Uterus (tissue), 4 donors: ENCODE results near the gene ZNF799. TPM values are rescaled to one million over a fixed set of nuclear protein-coding genes. Genes with fewer than 3 reads are reported as not detected.

Source experiments
- DNase-seq, 2 donors: peaks; one replicate each; pipeline ENCODE4 v3.0.0-alpha.2; 2019 to 2020
- H3K27ac ChIP-seq, 2 donors: fragments of 200-600 bp; sonication (generic); 1 replicate in 1 of 2; 2 replicates in 1 of 2; pipeline ENCODE4 v1.5.1; 2016 to 2018
- H3K27me3 ChIP-seq, 2 donors: fragments of 200-600 bp; sonication (generic); one replicate each; pipeline ENCODE4 v1.5.1; 2018 to 2019; ENCODE audit warnings: control low read depth in 1 of 2
- H3K36me3 ChIP-seq, 2 donors: fragments of 200-600 bp; sonication (generic); one replicate each; pipeline ENCODE4 v1.5.1; 2019; ENCODE audit warnings: control low read depth in 1 of 2
- H3K4me1 ChIP-seq, 2 donors: fragments of 200-600 bp; sonication (generic); one replicate each; pipeline ENCODE4 v1.5.1; 2018 to 2019; ENCODE audit warnings: control low read depth in 1 of 2
- H3K4me3 ChIP-seq, 2 donors: fragments of 200-600 bp; sonication (generic); 1 replicate in 1 of 2; 2 replicates in 1 of 2; pipeline ENCODE4 v1.5.1; 2018 to 2019; ENCODE audit warnings: mild to moderate bottlenecking in 1 of 2
- H3K9me3 ChIP-seq, 2 donors: fragments of 200-600 bp; sonication (generic); one replicate each; pipeline ENCODE4 v1.5.1; 2019; ENCODE audit warnings: control low read depth in 1 of 2
- POLR2A ChIP-seq, 2 donors: fragments of 450-650 bp; IDR thresholded peaks; one replicate each; pipeline ENCODE4 v1.6.1; 2016; ENCODE audit warnings: antibody characterized with exemption in 2 of 2, mild to moderate bottlenecking in 1 of 2, moderate library complexity in 1 of 2
- intact Hi-C: fragments of 100-400 bp; cut with DNase I; formaldehyde crosslinking; loops from one replicate; pipeline ENCODE4 v1.15.1; 2023; ENCODE audit warnings: low total_unique reads
- small RNA-seq: library from RNA; depleted of rRNA; stranded (forward); fragments of <200 nt; gene quantifications from one replicate; pipeline ENCODE3, GENCODE V24; 2016
- total RNA-seq, 4 donors: library from RNA; depleted of rRNA in 3 of 4; stranded (reverse); fragments of >200 nt in 3 of 4; gene quantifications; one replicate each; pipeline versions ENCODE4 v1.1.0 to v1.2.4, GENCODE V29; 2014 to 2023
- TF ChIP-seq, protein P1 (sequence below), 4 experiments: fragments of 200-600 bp in 2 of 4; fragments of 450-650 bp in 2 of 4; sonication (generic) in 2 of 4; IDR thresholded peaks; one replicate each; pipeline ENCODE4 v1.5.1; 2016 to 2019; ENCODE audit warnings: antibody characterized with exemption in 4 of 4, mild to moderate bottlenecking in 2 of 4, moderate library complexity in 1 of 4
- donor health status: DM: yes; HTN: yes; CAD: no.

ZNF799 gene
- total RNA-seq, 4 donors from 2014 or later, result 10.3 to 12.9 (median 12.0) TPM

DNA sequence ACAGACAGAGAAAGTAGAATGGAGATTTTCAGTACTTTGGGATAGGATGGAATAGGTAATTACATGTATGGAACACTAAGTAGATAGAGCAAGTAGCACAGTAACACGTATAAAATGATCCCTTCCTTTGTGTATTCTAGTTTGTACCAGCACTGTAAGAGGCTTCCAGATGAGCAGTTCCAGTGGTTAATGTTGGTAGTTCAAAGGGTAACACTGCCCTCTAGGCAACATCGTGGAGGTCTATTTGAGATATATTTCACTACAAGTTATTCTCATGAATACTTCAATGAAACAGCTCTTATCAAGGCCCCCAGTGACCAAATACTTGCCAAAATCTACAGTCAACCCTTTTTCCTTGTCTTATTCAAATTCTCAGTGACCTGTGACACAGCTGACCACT is 54.2 kb downstream of the ZNF799 start:
- Histone ChIP-seq H3K27me3 (no peaks in the 10 kb centered on the region), H3K4me1 (no peaks in the 10 kb centered on the region), H3K36me3 (no peaks in the 10 kb centered on the region), H3K27ac (no peak overlapping the region), H3K4me3 (no peak overlapping the region), H3K9me3 (peaks cover 0 to 35% of the 10 kb centered on the region in 2 donors)
- intact Hi-C loops, result no loop called here
- no peak for DNase-seq
- TF ChIP-seq, protein P1, sequence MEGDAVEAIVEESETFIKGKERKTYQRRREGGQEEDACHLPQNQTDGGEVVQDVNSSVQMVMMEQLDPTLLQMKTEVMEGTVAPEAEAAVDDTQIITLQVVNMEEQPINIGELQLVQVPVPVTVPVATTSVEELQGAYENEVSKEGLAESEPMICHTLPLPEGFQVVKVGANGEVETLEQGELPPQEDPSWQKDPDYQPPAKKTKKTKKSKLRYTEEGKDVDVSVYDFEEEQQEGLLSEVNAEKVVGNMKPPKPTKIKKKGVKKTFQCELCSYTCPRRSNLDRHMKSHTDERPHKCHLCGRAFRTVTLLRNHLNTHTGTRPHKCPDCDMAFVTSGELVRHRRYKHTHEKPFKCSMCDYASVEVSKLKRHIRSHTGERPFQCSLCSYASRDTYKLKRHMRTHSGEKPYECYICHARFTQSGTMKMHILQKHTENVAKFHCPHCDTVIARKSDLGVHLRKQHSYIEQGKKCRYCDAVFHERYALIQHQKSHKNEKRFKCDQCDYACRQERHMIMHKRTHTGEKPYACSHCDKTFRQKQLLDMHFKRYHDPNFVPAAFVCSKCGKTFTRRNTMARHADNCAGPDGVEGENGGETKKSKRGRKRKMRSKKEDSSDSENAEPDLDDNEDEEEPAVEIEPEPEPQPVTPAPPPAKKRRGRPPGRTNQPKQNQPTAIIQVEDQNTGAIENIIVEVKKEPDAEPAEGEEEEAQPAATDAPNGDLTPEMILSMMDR (IDR thresholded peaks at IDR 0.05), result no peak
- no peak for TF ChIP-seq POLR2A (IDR thresholded peaks at IDR 0.05)

DNA sequence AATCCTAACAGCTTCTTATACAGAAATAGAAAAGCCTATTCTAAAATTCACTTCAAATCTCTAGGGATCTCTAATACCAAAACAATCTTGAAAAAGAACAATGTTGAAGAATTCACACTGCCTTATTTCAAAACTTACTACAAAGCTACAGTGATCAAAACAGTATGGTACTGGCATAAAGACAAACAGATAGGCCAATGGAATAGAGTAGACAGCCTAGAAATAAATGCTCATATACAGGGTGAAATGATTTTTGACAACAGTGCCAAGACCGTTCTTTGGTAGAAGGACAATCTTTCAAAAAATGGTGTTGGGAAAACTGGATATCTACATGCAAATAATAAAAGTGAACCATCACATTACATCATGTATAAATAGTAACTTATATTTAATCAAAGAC is 55.9 kb downstream of the ZNF799 start:
- no peaks in the 10 kb centered on the region for H3K36me3 ChIP-seq
- H3K9me3 ChIP-seq, result peaks cover 0 to 19% of the 10 kb centered on the region in 2 donors
- no peak overlapping the region for H3K4me3 ChIP-seq
- H3K4me1 ChIP-seq, result no peaks in the 10 kb centered on the region
- H3K27ac ChIP-seq, result no peak overlapping the region
- no peak for DNase-seq
- intact Hi-C loops, result no loop called here
- TF ChIP-seq, protein P1 (IDR thresholded peaks at IDR 0.05), result no peak
- TF ChIP-seq POLR2A (IDR thresholded peaks at IDR 0.05), result no peak
- H3K27me3 ChIP-seq, result no peaks in the 10 kb centered on the region

Small RNA genes lying within 50 kb of the gene (small RNA-seq; reads per million reads assigned to genes)
- gene RPS29P23, result not detected

Other genes starting within 250 kb of the ZNF799 start
- 10 to 100 TPM in 2 of 4 donors, 1 to 10 TPM in 2; 4.4 to 34.8 (median 10.1) TPM for gene ZNF625, start 244.5 kb downstream of the ZNF799 start, total RNA-seq
- gene ZNF136, start 238.2 kb downstream of the ZNF799 start, total RNA-seq, result 10 to 100 TPM in 2 of 4 donors, 1 to 10 TPM in 2; 2.1 to 31.7 (median 13.0) TPM
- gene ZNF44, start 106.4 kb downstream of the ZNF799 start, total RNA-seq, result 10 to 100 TPM in 2 of 4 donors, 1 to 10 TPM in 2; 5.0 to 29.7 (median 15.2) TPM
- gene ZNF563, start 67.6 kb downstream of the ZNF799 start, total RNA-seq, result 1 to 10 TPM; 6.4 to 9.7 (median 7.9) TPM
- 10 to 100 TPM in 2 of 4 donors, 1 to 10 TPM in 2; 5.0 to 15.4 (median 9.5) TPM for gene ZNF442, start 35.6 kb downstream of the ZNF799 start, total RNA-seq
- gene ZNF443, start 39.8 kb upstream of the ZNF799 start, total RNA-seq, result 10 to 100 TPM in 1 of 4 donors, 1 to 10 TPM in 3; 5.3 to 15.4 (median 8.4) TPM
- gene ZNF709, start 83.5 kb upstream of the ZNF799 start, total RNA-seq, result 10 to 100 TPM in 1 of 4 donors, 1 to 10 TPM in 3; 5.0 to 20.8 (median 6.9) TPM
- 10 to 100 TPM in 3 of 4 donors, under 1 TPM in 1; 0.88 to 28.1 (median 21.9) TPM for gene ZNF564, start 150.2 kb upstream of the ZNF799 start, total RNA-seq
- gene ZNF490, start 209.5 kb upstream of the ZNF799 start, total RNA-seq, result 10 to 100 TPM in 2 of 4 donors, 1 to 10 TPM in 1, under 1 TPM in 1; 0.59 to 15.4 (median 8.1) TPM
- gene ZNF791, start 209.6 kb upstream of the ZNF799 start, total RNA-seq, result 10 to 100 TPM; 22.9 to 67.9 (median 37.1) TPM